ENCODE data around the gene NHLRC2. TPM values are rescaled to one million over a fixed set of nuclear protein-coding genes. Genes with fewer than 3 reads are reported as not detected.

The NHLRC2 gene
- total and polyA plus RNA-seq, 2 experiments from 2014 or later = 7.8 to 22.8 TPM

- DNase-seq (ENCODE audit: low spot score) = peak; percentile 55
- Histone ChIP-seq H3K79me2 (no peaks in the 10 kb centered on the region), H3K9me2 (replicated peaks; ENCODE audit: insufficient read depth) (no peaks in the 10 kb centered on the region), H3K36me3 (replicated peaks; ENCODE audit: insufficient read depth, low read depth) (no peaks in the 10 kb centered on the region), H3K27me3 (no peaks in the 10 kb centered on the region), H3K4me3 (no peak overlapping the region), H4K20me1 (ENCODE audit: insufficient read depth, poor library complexity, severe bottlenecking) (no peaks in the 10 kb centered on the region), H3K9me3 (ENCODE audit: low read depth) (no peaks in the 10 kb centered on the region), H3K4me1 (ENCODE audit: insufficient read depth) (peaks cover 44% of the 10 kb centered on the region), H2AFZ (no peak overlapping the region), H3K27ac (peak overlapping the region; percentile 97), H3K4me2 (no peak overlapping the region)
- no peak for TF ChIP-seq EZH2 (IDR thresholded peaks at IDR 0.05; ENCODE audit: borderline replicate concordance)
- TF ChIP-seq CTCF (IDR thresholded peaks at IDR 0.05; ENCODE audit: poor library complexity) = no peak
- TF ChIP-seq EZH2phosphoT487 (IDR thresholded peaks at IDR 0.05; ENCODE audit: low read depth, severe bottlenecking, unreplicated experiment) = no peak
- 62% methylated on average over 5 of the region's 5 CpGs for WGBS (ENCODE audit: low lambda C conversion rate, missing lambda C conversion rate)
Measured at GRCh38 chr10:113957013-113957412, 102.6 kb downstream of the NHLRC2 start.

GRCh38 chr10:113958631-113959382, 104.3 kb downstream of the NHLRC2 start:
- Histone ChIP-seq H3K79me2 (no peaks in the 10 kb centered on the region), H3K27ac (peak overlapping the region; percentile 97), H3K4me1 (ENCODE audit: insufficient read depth) (peaks cover 44% of the 10 kb centered on the region), H3K4me3 (no peak overlapping the region), H3K9me2 (replicated peaks; ENCODE audit: insufficient read depth) (no peaks in the 10 kb centered on the region), H3K4me2 (peak overlapping the region; percentile 22), H4K20me1 (ENCODE audit: insufficient read depth, poor library complexity, severe bottlenecking) (no peaks in the 10 kb centered on the region), H2AFZ (peak overlapping the region; percentile 2), H3K9me3 (ENCODE audit: low read depth) (no peaks in the 10 kb centered on the region), H3K36me3 (replicated peaks; ENCODE audit: insufficient read depth, low read depth) (no peaks in the 10 kb centered on the region), H3K27me3 (no peaks in the 10 kb centered on the region)
- DNase-seq (ENCODE audit: low spot score) = peak; percentile 91
- WGBS (ENCODE audit: low lambda C conversion rate, missing lambda C conversion rate) = 50% methylated on average over 11 of the region's 11 CpGs
- TF ChIP-seq EZH2phosphoT487 (IDR thresholded peaks at IDR 0.05; ENCODE audit: low read depth, severe bottlenecking, unreplicated experiment) (no peak), EZH2 (IDR thresholded peaks at IDR 0.05; ENCODE audit: borderline replicate concordance) (no peak), CTCF (IDR thresholded peaks at IDR 0.05; ENCODE audit: poor library complexity) (no peak)

- H2AFZ ChIP-seq = no peak overlapping the region
- peak overlapping the region; percentile 95 for H3K27ac ChIP-seq
- H3K27me3 ChIP-seq = no peaks in the 10 kb centered on the region
- TF ChIP-seq CTCF (IDR thresholded peaks at IDR 0.05; ENCODE audit: poor library complexity) (no peak), EZH2 (IDR thresholded peaks at IDR 0.05; ENCODE audit: borderline replicate concordance) (no peak), EZH2phosphoT487 (IDR thresholded peaks at IDR 0.05; ENCODE audit: low read depth, severe bottlenecking, unreplicated experiment) (no peak)
- peak; percentile 73 for DNase-seq (ENCODE audit: low spot score)
- no peaks in the 10 kb centered on the region for H3K9me2 ChIP-seq (replicated peaks; ENCODE audit: insufficient read depth)
- peaks cover 44% of the 10 kb centered on the region for H3K4me1 ChIP-seq (ENCODE audit: insufficient read depth)
- H4K20me1 ChIP-seq (ENCODE audit: insufficient read depth, poor library complexity, severe bottlenecking) = no peaks in the 10 kb centered on the region
- H3K36me3 ChIP-seq (replicated peaks; ENCODE audit: insufficient read depth, low read depth) = no peaks in the 10 kb centered on the region
- WGBS (ENCODE audit: low lambda C conversion rate, missing lambda C conversion rate) = 70% methylated on average over 6 of the region's 6 CpGs
- no peaks in the 10 kb centered on the region for H3K9me3 ChIP-seq (ENCODE audit: low read depth)
- H3K4me2 ChIP-seq = peak overlapping the region; percentile 22
- no peaks in the 10 kb centered on the region for H3K79me2 ChIP-seq
- no peak overlapping the region for H3K4me3 ChIP-seq
Measured at GRCh38 chr10:113959383-113959760, 104.9 kb downstream of the NHLRC2 start.

Data from hepatocyte (in vitro differentiated cells).